Right atrium auricular region (tissue), 2 donors: ENCODE results near the gene PAX7. TPM values are rescaled to one million over a fixed set of nuclear protein-coding genes. Genes with fewer than 3 reads are reported as not detected.

Experiments
- DNase-seq: peaks from one replicate; pipeline ENCODE4 v3.0.0-alpha.2; 2019; ENCODE audit warnings: low spot score
- H3K27ac ChIP-seq, 2 donors: fragments of 200-600 bp; sonication (generic); 1 replicate in 1 of 2; 2 replicates in 1 of 2; pipeline ENCODE4 v1.5.1; 2016 to 2019
- H3K27me3 ChIP-seq, 2 donors: fragments of 200-600 bp; sonication (generic); one replicate each; pipeline versions ENCODE4 v1.5.1 to v1.6.0; 2017 to 2019
- H3K36me3 ChIP-seq: fragments of 200-600 bp; sonication (generic); one replicate; pipeline ENCODE4 v1.5.1; 2016
- H3K4me1 ChIP-seq, 2 donors: fragments of 200-600 bp; sonication (generic); one replicate each; pipeline versions ENCODE4 v1.5.1 to v1.6.0; 2017 to 2019
- H3K4me3 ChIP-seq, 2 donors: fragments of 200-600 bp; sonication (generic); 1 replicate in 1 of 2; 2 replicates in 1 of 2; pipeline ENCODE4 v1.5.1; 2017 to 2019; ENCODE audit warnings: mild to moderate bottlenecking in 1 of 2, moderate library complexity in 1 of 2
- H3K9me3 ChIP-seq, 2 donors: fragments of 200-600 bp; sonication (generic); one replicate each; pipeline ENCODE4 v1.5.1; 2019
- CTCF ChIP-seq, 2 donors: fragments of 200-600 bp; sonication (generic); IDR thresholded peaks; one replicate each; pipeline ENCODE4 v1.5.1; 2019; ENCODE audit warnings: antibody characterized with exemption in 2 of 2
- total RNA-seq, 2 donors: library from RNA; depleted of rRNA; stranded (reverse); fragments of >200 nt; gene quantifications; one replicate each; pipeline ENCODE4 v1.1.0, GENCODE V29; 2016

The PAX7 gene
- total RNA-seq, 2 donors from 2014 or later, result not detected

- no peak for DNase-seq
- H3K27me3 ChIP-seq, result no peaks in the 10 kb centered on the region
- no peaks in the 10 kb centered on the region for H3K9me3 ChIP-seq
- no peaks in the 10 kb centered on the region for H3K4me1 ChIP-seq
- H3K4me3 ChIP-seq, result no peak overlapping the region
- TF ChIP-seq CTCF (IDR thresholded peaks at IDR 0.05), result no peak
- no peaks in the 10 kb centered on the region for H3K36me3 ChIP-seq
- H3K27ac ChIP-seq, result no peak overlapping the region
Measured at GRCh38 chr1:18778437-18778836, 147.8 kb downstream of the PAX7 start.

GRCh38 chr1:18781031-18781430, 150.4 kb downstream of the PAX7 start:
- H3K36me3 ChIP-seq, result no peaks in the 10 kb centered on the region
- no peak for DNase-seq
- H3K9me3 ChIP-seq, result no peaks in the 10 kb centered on the region
- no peak for TF ChIP-seq CTCF (IDR thresholded peaks at IDR 0.05)
- H3K27ac ChIP-seq, result no peak overlapping the region
- H3K4me3 ChIP-seq, result no peak overlapping the region
- H3K4me1 ChIP-seq, result no peaks in the 10 kb centered on the region
- H3K27me3 ChIP-seq, result no peaks in the 10 kb centered on the region

GRCh38 chr1:18783705-18784481, 153.2 kb downstream of the PAX7 start:
- Histone ChIP-seq H3K4me1 (no peaks in the 10 kb centered on the region), H3K27me3 (no peaks in the 10 kb centered on the region), H3K9me3 (no peaks in the 10 kb centered on the region), H3K27ac (no peak overlapping the region), H3K4me3 (no peak overlapping the region), H3K36me3 (no peaks in the 10 kb centered on the region)
- DNase-seq, result no peak
- TF ChIP-seq CTCF (IDR thresholded peaks at IDR 0.05), result no peak

GRCh38 chr1:18784482-18784831, 153.8 kb downstream of the PAX7 start:
- no peaks in the 10 kb centered on the region for H3K36me3 ChIP-seq
- no peak overlapping the region for H3K4me3 ChIP-seq
- peaks cover 0 to 2% of the 10 kb centered on the region in 2 donors for H3K9me3 ChIP-seq
- TF ChIP-seq CTCF (IDR thresholded peaks at IDR 0.05), result no peak
- no peak for DNase-seq
- H3K4me1 ChIP-seq, result no peaks in the 10 kb centered on the region
- H3K27me3 ChIP-seq, result no peaks in the 10 kb centered on the region
- no peak overlapping the region for H3K27ac ChIP-seq

- no peak for TF ChIP-seq CTCF (IDR thresholded peaks at IDR 0.05)
- Histone ChIP-seq H3K4me3 (no peak overlapping the region), H3K36me3 (no peaks in the 10 kb centered on the region), H3K27me3 (no peaks in the 10 kb centered on the region), H3K9me3 (peaks cover 0 to 2% of the 10 kb centered on the region in 2 donors), H3K27ac (no peak overlapping the region), H3K4me1 (no peaks in the 10 kb centered on the region)
- no peak for DNase-seq
Measured at GRCh38 chr1:18786149-18786548, 155.5 kb downstream of the PAX7 start.
